ENCODE measurements around the gene SMYD3.
A peak's percentile ranks its signal among the peaks of the same experiment; 100 is the strongest.
"Not testable (repeated sequence)": the region's sequence is repeated elsewhere in the genome, so short reads cannot be mapped to it uniquely, and the experiment has no call there.

The SMYD3 gene

DNA sequence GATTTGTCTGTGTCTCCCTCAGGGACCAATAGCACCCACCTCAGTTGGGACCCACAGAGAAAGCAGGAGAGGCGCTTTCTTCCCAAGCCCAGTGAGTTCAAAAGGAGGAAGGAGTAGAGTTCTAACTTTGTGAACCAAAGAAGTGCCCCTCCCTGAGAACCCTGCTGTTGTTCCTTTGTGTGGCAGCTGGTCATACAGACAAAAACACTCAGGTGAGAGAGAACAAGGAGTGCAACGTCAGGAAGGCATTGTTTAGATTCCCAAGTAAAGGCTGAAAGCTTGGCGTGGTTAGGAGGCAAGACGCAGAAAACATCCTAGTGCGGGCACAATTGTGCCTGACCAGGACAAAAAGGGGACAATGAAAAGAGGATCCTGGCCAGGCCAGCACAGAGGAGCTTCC lies 697.7 kb downstream of the SMYD3 start:
- peak; percentile 60 for DNase-seq

DNA sequence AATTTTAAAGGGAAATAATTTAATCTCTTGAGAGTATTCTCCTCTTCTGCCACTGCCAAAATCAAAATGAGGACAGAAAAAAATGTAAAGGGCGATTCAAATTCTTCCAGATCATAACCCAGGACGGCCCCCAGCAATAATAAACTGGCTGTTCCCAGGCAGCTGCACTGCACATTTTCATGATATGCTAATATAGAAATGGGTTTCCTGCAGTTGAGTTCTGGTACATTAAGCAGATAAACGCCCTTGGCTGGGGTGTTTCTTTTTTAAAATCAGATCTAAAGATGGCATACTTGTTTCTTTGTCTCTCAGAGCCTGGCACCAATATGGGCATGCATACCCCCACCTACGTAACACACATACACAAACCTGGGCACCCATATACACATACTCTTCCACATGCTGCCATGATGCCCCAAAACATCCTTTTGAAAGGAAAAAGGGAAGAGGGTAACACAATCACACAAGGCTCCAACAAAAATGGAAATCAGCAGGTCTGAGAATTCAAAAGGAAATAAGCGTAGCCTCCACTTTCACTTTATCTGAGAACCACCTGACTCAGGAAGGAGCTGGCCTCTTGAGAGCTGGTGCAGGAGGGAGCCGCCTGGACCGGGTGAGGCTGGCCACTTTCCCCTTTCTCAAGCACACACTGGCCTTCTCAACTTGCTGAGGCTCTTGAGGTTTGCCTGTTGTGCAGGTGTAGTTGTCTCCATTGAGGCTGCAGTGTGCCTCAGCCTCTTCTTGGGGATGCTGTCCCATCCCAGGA lies 698.9 kb downstream of the SMYD3 start:
- no peak for DNase-seq

DNA sequence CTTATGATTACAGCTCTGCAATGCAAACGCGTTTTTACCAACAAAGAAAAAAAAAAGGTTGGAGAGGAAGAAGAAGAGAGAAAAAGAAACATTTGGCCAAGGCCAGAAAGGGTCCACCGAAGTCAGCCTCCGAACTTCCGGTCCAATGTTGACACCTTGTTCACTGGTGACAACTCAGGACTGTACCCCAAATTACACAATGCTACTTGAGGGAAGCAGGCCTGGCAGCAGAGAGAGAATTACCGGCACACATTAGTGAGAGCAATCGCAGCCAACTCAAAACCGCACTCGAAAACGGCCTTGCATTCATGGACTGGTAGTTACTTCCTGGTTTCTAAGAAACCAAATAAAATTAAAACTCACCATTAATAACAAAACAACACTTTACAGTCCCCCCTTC lies 699.8 kb downstream of the SMYD3 start:
- no peak for DNase-seq

DNA sequence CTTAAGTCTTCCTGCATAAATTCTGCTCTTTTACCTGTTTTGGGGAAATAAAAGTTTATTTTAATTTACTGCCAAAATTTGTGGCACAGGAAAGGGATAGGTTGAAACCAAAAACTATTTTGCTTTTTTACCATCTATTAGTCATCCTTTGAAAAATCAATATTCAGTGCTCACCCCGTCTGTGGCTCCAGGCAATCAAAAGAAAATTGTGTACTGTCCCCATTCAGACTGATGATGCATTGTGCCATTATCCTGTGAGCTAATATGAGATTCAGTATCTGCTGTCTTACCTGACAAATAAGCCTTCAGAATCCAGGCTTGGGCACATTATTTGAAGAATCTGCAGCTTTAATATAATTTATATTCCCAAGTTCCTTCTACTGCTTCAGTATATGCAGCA lies 701.5 kb downstream of the SMYD3 start:
- DNase-seq, result no peak

DNA sequence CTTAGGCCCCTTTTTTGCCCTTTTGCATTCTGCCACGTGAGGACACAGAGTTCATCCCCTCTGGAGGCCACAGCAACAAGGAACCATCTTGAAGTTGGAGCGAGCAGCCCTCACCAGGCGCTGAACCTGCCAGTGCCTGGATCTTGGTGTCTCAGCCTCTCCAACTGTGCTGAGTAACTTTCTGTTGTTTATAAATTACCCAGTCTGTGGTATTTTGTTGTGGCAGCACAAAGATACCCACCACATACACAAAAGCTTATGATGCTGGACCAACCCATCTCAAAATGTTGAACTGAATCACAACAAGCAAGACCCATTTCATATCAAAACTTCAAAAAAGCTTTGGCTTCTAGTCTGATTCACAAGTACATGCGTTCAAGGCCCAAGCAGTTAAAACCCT lies 702.4 kb downstream of the SMYD3 start:
- no peak for DNase-seq

DNA sequence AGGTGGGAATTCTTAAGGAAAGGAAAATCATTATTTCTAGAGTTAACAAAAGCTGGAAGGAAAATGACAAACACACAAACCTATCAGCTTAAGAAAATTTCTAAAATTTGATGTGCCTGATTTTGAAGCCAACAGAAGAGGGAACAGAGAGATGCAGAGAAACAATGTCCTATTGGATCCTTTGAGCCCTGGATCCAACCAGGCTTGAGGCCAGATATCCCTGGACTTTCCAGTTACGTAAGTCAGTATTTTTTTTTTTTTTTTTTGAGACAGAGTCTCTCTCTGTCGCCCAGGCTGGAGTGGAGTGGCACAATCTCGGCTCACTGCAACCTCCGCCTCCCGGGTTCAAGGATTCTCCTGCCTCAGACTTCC lies 703.4 kb downstream of the SMYD3 start:
- DNase-seq, result no peak

DNA sequence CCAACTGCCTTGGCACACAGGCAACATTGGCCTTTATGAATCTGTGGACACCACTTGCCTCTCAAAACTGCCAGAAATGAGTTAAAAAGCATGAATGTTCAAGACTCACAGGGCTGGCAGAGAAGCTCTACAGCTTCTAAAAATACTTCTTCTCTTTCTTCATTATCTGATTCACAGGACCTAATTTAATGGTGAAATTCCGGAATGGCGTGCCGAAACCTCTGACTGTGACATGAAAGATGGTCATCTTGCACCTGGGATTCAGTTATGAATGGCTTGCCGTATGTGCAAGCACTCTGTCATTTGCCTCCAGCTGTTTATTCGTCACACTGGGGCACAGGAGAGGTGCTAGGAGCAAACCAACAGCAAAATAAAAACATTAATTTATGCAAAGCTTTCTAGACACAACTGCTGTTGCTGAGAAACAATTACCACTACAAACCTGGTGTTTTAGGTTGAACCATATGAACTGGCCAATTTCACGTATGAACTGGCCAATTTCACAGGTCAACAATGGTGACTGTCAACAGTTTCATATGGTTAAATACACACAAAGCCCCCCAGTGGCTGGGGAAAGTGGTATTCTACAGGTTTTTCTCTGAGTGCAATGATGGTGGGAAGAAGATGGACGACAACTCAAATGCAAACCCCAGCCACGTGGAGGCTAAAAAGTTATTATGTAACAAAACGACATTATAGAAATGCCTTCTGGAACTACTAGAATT lies 704.0 kb downstream of the SMYD3 start:
- no peak for DNase-seq

DNA sequence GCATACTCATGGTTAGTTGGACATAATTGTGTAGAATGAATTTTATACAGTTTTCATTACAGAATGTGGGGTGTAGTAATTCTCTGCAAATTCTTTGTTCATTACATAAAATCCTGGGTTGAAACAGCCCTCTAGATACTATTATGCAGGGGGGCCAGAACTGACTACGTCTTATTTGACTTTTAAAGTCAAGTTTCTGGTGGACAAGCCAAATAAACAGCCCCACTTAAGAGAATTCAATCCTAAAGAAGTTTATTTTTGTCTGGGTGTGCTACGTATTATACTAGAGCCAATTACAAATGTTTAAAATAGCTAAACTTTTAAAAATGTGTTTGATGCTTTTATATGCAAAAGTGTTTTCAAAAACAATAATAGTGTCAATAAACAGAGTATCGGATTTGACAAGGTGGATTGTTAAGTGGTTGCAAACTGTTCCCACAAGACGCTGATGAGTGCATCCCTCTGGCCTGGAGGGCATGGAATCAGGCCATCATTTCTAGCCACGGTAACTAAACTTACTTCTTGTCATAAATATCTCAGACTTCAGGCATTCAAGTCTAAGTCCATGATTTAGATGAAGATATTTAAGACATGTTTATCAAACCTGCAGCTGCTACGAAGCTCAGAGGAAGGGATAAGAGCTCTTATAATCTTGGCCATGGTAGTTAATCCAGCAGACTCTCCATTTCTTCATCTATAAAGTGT lies 706.0 kb downstream of the SMYD3 start:
- DNase-seq, result no peak

DNA sequence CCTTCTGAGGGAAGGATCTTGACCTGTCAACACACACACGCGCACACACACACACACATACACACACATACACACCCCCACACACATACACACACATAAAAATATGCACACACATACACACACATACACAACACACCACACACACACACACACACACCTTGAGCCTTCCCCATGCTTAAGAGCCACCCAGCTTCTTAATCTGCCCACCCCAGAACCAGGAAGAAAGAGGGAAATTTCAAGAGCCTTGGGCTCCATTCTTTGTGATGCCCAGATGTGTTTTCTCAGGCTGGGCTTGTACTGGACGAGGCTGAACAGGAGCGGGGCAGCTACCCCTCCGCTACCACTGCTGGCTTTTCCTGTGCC lies 708.7 kb downstream of the SMYD3 start:
- no peak for DNase-seq

DNA sequence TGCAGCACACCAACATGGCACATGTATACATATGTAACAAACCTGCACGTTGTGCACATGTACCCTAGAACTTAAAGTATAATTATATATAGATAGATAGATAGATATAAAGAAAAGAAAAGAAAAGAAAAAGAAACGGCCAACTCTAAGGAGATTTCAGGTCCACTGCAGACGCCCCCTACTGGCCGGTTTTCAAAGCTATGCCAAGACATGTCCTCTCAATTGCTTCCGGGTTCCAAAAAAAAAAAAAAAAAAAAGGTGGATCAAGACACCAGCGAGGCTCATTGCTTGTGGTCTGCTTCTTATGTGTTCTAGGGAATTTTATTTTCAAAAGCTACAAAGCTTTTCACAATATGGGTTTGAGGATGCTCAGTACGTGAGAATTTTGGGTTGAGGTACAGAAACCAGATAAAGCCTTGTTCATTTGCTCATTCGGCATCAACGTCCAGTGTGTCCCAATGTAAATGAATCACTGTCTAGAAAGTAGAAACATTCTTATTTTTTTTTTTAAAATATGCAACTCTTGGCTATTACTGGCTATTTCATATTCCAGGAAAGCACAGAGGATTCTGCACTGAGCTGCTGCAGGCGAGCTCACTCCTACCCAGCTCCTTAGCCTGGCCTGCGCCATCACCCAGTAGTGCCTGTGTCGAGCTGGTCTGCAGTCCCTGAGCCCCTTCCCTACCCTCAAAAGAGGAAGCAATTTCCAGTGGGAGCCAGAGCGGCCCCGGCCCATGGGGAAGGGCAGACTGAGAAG lies 709.3 kb downstream of the SMYD3 start:
- DNase-seq, result no peak

DNA sequence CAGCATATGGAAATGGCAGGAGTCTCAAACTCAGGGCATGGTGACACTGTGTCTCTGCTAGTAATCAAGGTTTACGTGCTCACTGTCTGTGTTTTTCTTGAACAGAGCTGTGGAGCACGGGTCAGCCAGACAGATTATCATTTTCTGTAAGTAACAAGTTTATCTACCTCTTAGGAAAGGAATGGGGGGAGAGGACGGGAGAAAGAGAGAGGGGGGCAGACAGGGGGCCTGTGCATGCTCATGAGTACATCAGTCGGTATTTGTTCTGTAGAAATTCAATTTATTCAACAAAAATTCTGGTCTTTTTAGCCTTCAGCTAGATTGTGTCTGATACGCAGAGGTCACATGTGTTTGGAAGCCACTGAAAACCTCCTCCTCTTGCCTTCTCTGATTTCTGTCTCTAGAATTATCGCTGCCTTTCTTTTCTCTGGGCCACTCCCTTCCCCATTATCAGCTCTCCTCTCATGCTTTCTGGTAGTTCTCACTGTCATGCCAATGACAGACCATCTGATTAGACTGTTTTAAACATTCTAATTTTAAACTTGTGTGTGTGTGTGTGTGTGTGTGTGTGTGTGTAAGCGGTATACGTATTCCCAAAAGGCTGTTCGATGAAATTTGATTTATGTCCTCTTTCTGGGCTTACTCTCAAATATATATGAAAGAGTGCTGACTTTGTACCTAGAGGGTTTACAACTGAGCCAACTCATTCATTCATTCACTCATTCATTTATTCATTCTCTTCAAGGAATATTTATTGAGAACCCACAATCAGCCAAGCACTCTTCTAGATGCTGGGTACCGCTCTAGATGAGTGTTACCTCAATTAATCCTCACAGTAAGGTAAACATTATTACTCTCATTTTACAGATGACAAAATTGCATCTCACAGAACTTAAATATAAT lies 715.4 kb downstream of the SMYD3 start:
- DNase-seq, result no peak

DNA sequence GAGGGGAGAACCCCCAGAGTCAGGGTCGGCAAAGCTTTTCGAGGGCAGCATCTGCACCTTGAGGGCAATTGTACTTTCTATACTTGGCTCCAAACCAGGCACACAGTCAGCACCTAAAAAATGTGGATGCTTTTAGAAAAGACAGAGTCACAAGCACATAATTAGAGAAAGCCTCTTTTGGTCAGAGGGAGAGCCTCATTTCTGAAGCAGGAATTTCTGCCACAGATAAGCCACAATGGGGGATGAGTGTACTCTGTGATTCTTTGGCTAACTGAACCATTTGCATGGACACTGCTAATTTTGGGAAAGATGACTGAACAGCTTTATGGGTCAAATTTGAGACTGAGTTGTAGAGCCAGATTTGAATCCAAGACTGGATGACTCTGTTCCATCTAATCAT lies 716.6 kb downstream of the SMYD3 start:
- no peak for DNase-seq

DNA sequence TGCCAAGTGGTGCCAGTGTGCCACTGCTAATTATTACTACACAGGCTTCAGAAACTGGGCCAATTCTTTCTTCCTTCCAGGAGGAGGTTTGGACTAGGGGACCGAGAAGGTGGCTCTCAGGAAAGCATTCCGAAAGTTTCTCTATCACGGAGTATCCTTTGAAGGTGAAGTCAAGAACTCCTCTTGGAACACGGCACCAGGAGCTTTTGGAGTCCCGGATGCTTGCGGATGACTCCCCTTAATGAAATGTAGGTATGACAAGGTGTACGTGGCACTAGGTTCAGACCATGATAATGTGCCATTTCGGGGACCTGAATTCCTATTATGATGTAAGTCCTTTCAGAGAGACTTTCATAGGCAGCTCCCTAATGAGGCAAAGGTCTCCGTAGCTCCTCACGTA lies 718.2 kb downstream of the SMYD3 start:
- DNase-seq, result no peak

DNA sequence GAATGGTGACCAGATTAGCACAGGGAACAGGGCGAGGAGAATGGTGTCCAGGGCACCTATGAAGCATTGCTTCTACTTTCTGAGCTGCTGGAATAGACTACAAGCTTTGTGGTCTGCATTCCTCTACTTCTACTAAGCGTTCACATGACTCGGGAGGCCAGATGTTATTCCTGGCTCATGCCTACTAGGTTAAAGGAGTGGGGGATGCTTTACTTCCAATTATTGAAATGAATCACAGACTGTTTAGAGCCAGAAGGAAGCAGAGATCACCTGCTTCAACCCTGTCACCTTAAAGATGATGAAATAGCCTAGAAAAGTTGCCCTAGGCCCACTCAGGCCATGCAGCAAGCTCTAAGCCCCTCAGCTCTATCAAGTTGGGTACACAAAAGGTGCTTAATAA lies 718.8 kb downstream of the SMYD3 start:
- no peak for DNase-seq

DNA sequence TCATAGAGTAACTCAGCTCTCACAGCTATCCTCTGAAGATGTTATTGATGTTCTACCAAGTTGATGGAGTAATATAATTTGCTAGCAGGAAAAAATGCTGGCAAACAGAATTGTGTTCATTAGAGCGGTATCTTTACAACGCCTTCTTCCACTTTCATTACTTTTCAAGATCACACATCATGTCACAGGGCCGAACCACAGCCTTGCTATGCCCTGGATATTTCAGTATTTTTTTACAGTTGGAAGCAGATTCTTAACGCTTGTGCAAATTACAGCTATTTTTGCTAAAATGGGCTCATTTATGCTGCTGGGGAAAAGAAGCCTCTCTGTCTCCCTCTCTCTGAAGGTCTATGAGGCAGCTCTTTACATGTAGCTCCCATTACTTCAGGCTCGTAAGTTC lies 720.1 kb downstream of the SMYD3 start:
- DNase-seq, result no peak

DNA sequence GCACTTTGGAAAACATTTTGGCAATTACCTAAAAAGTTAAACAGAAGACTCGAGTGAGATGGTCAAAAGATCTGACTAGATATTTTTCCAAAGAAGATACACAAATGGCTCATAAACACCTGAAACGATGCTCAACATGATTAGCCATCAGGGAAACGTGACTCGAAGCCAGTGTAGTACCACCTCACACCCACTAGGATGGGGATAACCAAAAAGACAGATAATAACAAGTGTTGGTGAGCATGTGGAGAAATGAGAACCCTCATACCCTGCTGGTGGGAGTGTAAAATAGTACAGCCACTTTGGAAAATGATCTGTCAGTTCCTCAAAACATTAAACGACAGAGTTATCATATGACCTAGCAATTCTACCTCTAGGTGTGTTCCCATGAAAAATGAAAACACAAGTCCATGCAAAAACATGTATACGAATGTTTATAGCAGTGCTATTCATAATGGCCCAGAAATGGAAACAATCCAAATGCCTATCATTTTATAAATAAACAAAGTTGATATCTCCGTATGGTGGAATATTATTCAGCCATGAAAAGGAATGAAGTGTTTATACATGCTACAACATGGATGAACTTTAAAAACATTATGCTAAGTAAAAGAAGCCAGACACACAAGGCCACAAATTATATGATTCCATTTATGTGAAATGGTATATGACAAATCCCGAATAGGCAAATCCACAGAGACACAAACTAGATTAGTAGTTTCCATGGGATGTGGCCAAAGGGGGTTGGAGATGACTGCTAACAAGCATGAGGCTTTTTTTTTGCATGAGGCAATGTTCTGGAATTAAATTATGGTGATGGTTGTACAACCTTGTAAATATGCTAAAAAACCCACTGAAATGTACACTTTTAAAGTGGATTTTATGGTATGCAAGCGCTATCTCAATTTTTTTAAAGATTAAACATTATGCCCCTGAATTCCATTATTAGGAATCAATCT lies 727.0 kb downstream of the SMYD3 start:
- no peak for DNase-seq

DNA sequence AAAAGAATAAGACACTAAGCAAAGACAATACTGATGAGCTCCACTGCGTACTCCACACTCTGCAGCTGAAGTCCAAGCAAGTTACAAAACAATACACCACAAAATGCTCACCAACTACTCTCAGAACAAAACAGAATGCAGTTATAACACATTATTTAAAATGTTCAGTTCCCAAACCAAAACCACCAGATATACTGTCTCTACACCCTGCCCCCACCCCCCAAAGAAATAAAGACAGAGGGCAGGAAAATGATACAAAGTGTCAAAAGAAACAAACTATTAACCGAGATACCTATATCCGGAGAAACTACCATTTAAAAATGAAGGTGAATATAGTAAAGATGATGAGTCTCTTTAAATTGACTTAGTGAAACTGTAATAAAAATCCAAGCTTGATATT lies 729.3 kb downstream of the SMYD3 start:
- DNase-seq, result no peak

DNA sequence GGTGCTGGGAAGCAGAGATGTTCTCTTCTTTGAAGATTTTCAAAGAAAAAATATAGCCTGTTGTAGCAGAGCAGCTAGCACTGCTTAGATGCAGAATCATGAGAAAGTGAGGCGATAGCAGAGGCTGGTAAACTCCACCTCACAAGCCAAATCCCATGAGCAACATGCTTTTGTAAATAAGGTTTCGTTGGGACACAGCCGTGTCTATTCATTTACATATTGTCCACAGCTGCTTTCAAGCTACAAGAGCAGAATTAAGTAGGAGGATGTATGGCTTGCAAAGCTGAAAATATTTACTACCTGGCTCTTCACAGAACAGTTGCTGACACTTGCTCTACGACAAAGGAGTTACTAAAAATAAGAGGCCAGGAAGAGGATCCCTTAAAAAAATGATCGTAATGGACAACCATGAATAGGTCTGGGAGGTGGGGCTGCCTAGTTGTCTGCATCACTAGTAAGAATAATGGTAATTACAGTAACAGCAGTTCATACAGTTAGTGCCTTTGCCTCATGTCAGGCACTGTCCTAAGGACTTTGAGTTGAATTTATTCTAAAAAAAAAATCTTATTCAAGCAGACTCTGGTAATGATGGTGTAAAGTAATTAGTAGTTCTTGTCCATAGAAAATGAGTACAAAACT lies 730.3 kb downstream of the SMYD3 start:
- DNase-seq, result no peak

DNA sequence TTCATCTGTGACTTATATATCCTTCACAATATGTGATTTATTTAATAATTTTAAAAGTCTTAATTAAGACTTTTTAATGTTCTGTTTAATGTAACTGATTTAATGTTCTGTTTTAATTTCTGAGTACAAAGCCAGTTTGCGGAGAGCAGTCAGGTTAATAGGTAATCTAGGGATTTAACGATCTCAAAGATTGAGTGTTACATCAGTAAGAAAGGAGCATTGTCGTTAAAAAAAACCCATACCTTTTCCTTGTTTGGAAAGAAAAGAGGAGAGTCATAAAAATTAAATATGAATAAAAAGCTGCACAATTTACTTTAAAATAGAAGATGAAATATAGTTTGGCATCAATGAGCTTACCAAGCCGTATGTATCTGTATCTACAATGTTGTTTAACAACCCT lies 730.9 kb downstream of the SMYD3 start:
- DNase-seq, result no peak

DNA sequence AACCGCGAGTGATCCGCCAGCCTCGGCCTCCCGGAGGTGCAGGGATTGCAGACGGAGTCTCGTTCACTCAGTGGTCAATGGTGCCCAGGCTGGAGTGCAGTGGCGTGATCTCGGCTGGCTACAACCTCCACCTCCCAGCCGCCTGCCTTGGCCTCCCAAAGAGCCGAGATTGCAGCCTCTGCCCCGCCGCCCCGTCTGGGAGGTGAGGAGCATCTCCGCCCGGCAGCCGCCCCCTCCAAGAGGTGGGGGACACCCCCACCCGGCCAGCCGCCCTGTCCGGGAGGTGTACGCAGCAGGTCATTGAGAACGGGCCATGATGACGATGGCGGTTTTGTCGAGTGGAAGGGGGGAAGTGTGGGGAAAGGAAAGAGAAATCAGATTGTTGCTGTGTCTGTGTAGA lies 732.1 kb downstream of the SMYD3 start:
- not testable (repeated sequence) for DNase-seq

DNA sequence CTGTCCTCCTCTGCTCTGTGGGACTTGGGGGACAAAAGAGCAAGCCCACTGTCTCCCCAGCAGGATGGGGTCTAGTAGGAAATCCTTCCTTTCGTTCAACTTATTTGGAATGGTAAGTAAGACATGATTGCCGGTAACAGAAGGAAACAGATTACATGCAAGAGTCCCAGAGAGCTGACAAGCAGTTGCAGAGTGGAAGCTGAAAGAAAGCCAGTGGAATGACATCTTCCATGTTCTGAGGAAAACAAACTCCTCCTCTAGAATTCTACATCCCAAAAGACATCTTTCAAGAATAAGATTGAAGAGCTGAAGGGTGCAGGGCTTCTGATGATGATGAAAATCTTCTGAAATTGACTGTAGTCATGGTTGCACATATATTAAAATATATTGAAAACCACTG lies 732.9 kb downstream of the SMYD3 start:
- DNase-seq, result no peak

Measured in NCI-H2171 (cell line).